GM06990 (cell line): ENCODE results near the gene PAPPA.

Experiments used
- DNase-seq: peaks from one replicate; pipeline ENCODE4 v3.0.0-alpha.2; 2011; ENCODE audit not compliant: insufficient read length; ENCODE audit errors: extremely low read depth
- H3K27me3 ChIP-seq: replicated peaks from 2 replicates; pipeline ENCODE4 v1.6.0; 2011; ENCODE audit warnings: low read length; ENCODE audit not compliant: control insufficient read depth, insufficient read depth
- H3K36me3 ChIP-seq: 2 replicates; pipeline ENCODE4 v1.5.1; 2011; ENCODE audit warnings: low read length; ENCODE audit not compliant: control insufficient read depth, insufficient read depth
- H3K4me3 ChIP-seq: replicated peaks from 2 replicates; pipeline ENCODE4 v1.5.1; 2011; ENCODE audit warnings: low read depth, mild to moderate bottlenecking, control low read depth, low read length
- TF ChIP-seq, protein P1 (sequence below): IDR thresholded peaks from 2 replicates; pipeline ENCODE4 v1.5.1; 2011; ENCODE audit warnings: low read length, control low read depth, mild to moderate bottlenecking, inconsistent platforms; ENCODE audit not compliant: insufficient read depth, poor library complexity, severe bottlenecking

Gene PAPPA

DNA sequence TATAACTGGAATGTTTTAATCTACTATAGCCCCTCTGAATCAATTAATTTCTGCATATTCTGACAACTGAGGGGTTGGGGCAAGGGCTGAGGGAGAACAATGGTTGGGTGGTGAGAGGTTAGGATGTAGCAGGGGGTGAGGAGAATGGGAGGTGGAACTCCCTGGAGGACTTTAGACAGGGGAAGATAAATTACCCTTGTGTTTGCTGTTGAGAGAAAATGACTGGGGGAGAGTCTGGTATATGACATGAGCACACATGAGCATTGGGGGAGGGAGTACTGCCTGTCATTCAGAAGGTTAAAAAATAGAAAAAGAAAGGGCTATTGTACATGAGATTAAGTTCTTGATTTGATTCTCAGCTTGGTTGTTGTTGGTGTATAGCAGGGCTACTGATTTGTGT, 37.2 kb upstream of the PAPPA start:
- TF ChIP-seq, protein P1, sequence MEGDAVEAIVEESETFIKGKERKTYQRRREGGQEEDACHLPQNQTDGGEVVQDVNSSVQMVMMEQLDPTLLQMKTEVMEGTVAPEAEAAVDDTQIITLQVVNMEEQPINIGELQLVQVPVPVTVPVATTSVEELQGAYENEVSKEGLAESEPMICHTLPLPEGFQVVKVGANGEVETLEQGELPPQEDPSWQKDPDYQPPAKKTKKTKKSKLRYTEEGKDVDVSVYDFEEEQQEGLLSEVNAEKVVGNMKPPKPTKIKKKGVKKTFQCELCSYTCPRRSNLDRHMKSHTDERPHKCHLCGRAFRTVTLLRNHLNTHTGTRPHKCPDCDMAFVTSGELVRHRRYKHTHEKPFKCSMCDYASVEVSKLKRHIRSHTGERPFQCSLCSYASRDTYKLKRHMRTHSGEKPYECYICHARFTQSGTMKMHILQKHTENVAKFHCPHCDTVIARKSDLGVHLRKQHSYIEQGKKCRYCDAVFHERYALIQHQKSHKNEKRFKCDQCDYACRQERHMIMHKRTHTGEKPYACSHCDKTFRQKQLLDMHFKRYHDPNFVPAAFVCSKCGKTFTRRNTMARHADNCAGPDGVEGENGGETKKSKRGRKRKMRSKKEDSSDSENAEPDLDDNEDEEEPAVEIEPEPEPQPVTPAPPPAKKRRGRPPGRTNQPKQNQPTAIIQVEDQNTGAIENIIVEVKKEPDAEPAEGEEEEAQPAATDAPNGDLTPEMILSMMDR: no peak
- H3K4me3 ChIP-seq: no peak overlapping the region
- no peaks in the 10 kb centered on the region for H3K27me3 ChIP-seq
- no peaks in the 10 kb centered on the region for H3K36me3 ChIP-seq
- no peak for DNase-seq

DNA sequence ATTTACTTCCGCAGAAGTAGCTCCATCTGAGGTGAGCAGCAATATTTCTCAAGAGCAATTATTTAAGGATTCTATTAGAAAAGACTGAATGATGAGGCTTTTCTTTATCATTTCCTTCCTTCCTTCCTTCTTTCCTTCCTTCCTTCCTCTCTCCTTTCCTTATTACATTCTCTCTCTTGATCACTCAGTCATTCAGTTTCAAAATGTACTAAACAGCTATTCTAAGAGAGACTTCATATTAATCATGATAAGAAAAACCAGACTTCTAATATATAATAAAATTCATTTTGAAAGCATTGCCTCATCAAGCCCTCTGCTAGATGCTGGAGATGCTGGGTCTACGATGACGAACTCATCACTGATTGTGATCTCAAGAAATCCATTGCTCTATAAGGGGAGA, 30.4 kb upstream of the PAPPA start:
- Histone ChIP-seq H3K4me3 (no peak overlapping the region), H3K27me3 (no peaks in the 10 kb centered on the region), H3K36me3 (no peaks in the 10 kb centered on the region)
- no peak for DNase-seq
- TF ChIP-seq, protein P1: no peak

DNA sequence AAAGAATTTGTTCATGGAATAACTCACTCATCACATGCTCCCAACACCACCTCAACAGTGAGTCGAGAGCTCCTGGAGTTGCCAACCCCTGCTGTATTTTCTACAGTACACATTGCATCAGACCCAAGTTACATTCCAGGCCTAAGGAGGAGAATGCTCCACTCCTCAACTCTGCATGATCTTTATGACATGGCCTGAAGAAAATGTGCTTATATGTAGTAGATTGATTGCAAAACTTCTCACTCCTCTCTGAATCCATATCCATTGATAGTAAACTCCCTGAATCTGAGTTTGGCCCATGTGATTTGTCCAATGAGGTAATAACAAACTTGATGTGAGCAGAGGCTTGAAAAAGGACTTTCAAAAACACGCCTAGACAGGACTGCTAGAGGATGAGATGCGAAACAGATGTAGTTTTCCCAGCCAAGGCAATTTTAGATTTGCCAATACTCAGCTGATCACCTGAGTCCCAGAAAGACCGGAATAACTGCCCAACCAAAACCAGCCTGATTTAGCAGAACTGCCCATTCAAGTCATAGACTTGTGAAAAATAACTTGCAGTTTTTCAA, 29.0 kb upstream of the PAPPA start:
- Histone ChIP-seq H3K27me3 (no peaks in the 10 kb centered on the region), H3K36me3 (no peaks in the 10 kb centered on the region), H3K4me3 (no peak overlapping the region)
- TF ChIP-seq, protein P1: no peak
- no peak for DNase-seq

DNA sequence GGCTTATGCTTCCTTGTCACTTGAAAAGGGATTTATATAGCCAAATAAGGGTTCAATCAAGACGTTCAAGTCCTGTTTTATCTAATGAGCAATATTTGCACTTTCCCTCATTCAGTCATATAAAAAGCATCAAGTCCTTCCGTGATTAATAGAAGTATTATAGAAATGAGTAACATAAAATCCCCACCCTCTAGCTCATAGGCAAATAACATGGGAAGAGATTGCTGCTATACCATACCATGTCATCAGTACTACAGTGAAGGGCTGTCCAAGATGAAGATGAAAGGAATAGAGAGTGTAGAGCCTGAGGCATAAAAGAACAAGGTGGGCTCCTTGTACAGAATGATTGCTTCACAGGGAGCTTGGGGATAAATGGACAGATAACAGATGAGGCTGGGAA, 20.4 kb upstream of the PAPPA start:
- no peaks in the 10 kb centered on the region for H3K27me3 ChIP-seq
- H3K36me3 ChIP-seq: no peaks in the 10 kb centered on the region
- no peak overlapping the region for H3K4me3 ChIP-seq
- DNase-seq: no peak
- TF ChIP-seq, protein P1: no peak

DNA sequence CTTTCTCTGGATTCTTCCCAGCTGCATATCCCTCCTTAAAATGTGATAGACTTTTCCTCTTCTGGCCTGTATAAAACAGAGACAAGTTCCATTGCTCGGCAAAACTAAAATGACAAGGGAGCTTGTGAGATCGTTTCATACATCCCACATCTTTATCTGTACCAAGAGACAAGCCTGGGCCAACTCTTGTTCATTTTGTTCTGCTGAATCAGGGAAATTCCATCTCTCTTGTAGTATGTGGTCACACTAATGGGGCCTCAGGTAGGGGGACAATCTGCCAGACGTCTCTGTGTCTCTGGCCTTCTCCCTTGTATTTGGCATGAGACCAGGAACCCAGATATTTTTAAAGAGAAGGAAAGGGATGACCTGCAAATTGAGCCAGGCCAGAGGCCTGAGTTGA, 18.6 kb upstream of the PAPPA start:
- DNase-seq: no peak
- no peaks in the 10 kb centered on the region for H3K36me3 ChIP-seq
- TF ChIP-seq, protein P1: no peak
- no peaks in the 10 kb centered on the region for H3K27me3 ChIP-seq
- H3K4me3 ChIP-seq: no peak overlapping the region

DNA sequence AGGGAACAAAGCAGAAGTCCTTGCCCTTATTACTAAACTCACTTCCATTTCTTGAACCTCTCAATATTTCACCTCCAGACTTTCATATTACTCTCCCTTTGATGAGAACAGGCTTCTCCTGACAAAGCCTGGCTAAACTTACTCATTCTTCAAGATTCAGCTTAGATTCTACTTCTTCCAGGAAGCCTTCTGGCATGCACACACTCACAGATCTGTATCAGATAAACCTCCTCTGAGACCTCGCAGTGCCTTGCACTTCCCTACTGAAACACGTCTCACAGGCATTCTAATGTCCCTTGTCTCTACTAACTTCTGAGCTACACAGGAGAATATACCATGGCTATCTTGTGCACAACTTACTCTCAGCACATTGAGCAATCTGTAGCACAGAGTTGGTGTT, 16.6 kb upstream of the PAPPA start:
- Histone ChIP-seq H3K4me3 (no peak overlapping the region), H3K36me3 (no peaks in the 10 kb centered on the region), H3K27me3 (no peaks in the 10 kb centered on the region)
- TF ChIP-seq, protein P1: no peak
- no peak for DNase-seq
